ENCODE results near the gene RNF213.

RNF213 gene

GRCh38 chr17:80247561-80247960 is 13.1 kb upstream of the RNF213 start:
- H3K4me2 ChIP-seq (ENCODE audit: low read depth, low read length, poor library complexity, severe bottlenecking) = no peak overlapping the region
- H4K20me1 ChIP-seq (ENCODE audit: low read depth, low read length) = no peaks in the 10 kb centered on the region
- no peak overlapping the region for H3K4me3 ChIP-seq (ENCODE audit: insufficient read depth, low read length, poor library complexity, severe bottlenecking)
- H3K9me3 ChIP-seq (ENCODE audit: insufficient read depth, low read length) = no peaks in the 10 kb centered on the region
- no peaks in the 10 kb centered on the region for H3K9me2 ChIP-seq (replicated peaks; ENCODE audit: insufficient read depth, low read length)
- H3K36me3 ChIP-seq (ENCODE audit: low read length) = no peaks in the 10 kb centered on the region
- TF ChIP-seq CTCF (IDR thresholded peaks at IDR 0.05; ENCODE audit: insufficient read depth, low read length, poor library complexity, severe bottlenecking) (no peak), EZH2phosphoT487 (conservative IDR thresholded peaks at IDR 0.05; ENCODE audit: low read length) (no peak)
- H3K79me2 ChIP-seq (ENCODE audit: insufficient read depth, low read length) = no peaks in the 10 kb centered on the region
- no peak overlapping the region for H2AFZ ChIP-seq (ENCODE audit: low read depth, low read length, severe bottlenecking)
- H3K27me3 ChIP-seq (ENCODE audit: low read length) = no peaks in the 10 kb centered on the region
- no peak overlapping the region for H3K9ac ChIP-seq (ENCODE audit: low read length)
- H3F3A ChIP-seq (ENCODE audit: insufficient read depth) = no peaks in the 10 kb centered on the region
- H3K27ac ChIP-seq (ENCODE audit: low read depth, low read length) = no peak overlapping the region

DNA sequence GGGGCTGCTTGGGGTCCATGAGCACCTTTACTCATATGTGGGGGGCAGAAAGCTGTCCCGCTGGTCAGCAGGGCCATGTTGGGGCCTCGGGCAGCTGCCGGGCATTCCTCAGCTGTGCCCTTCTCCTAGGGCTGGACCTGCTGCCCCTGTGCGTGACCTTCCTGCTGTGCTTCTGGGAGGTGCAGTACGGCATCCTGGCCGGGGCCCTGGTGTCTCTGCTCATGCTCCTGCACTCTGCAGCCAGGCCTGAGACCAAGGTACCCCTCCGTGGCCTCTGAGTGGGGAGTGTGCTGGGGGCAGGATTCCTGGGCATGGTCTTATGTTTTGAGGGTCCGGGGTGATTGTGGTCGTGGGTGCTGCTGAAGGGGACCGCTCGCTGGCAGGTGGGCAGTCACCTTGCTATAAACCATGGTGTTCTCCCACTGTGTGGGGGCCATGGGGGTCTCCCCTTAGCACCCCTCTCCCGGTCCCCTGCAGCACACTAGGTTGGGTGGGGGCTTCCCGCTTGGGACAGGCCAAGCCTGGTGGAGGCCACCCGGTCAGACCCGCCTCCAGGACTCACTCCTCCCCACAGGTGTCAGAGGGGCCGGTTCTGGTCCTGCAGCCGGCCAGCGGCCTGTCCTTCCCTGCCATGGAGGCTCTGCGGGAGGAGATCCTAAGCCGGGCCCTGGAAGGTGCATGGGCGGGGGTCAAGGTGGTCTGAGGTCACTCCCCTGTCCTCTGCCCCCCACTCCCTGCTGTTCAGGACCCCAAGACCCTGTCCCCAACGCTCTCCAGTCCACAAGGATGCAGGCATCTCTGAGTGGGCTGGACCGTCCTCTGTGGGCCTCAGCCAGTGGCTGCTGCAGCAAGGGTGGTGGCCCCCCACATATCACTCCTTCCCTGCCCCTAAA is 12.4 kb upstream of the RNF213 start:
- no peaks in the 10 kb centered on the region for H3K9me2 ChIP-seq (replicated peaks; ENCODE audit: insufficient read depth, low read length)
- H3K79me2 ChIP-seq (ENCODE audit: insufficient read depth, low read length) = no peaks in the 10 kb centered on the region
- H3F3A ChIP-seq (ENCODE audit: insufficient read depth) = no peaks in the 10 kb centered on the region
- no peak overlapping the region for H3K27ac ChIP-seq (ENCODE audit: low read depth, low read length)
- no peaks in the 10 kb centered on the region for H3K27me3 ChIP-seq (ENCODE audit: low read length)
- H2AFZ ChIP-seq (ENCODE audit: low read depth, low read length, severe bottlenecking) = no peak overlapping the region
- no peak for TF ChIP-seq EZH2phosphoT487 (conservative IDR thresholded peaks at IDR 0.05; ENCODE audit: low read length)
- TF ChIP-seq CTCF (IDR thresholded peaks at IDR 0.05; ENCODE audit: insufficient read depth, low read length, poor library complexity, severe bottlenecking) = no peak
- no peaks in the 10 kb centered on the region for H3K9me3 ChIP-seq (ENCODE audit: insufficient read depth, low read length)
- no peak overlapping the region for H3K9ac ChIP-seq (ENCODE audit: low read length)
- H3K4me3 ChIP-seq (ENCODE audit: insufficient read depth, low read length, poor library complexity, severe bottlenecking) = no peak overlapping the region
- no peaks in the 10 kb centered on the region for H3K36me3 ChIP-seq (ENCODE audit: low read length)
- no peak overlapping the region for H3K4me2 ChIP-seq (ENCODE audit: low read depth, low read length, poor library complexity, severe bottlenecking)
- no peaks in the 10 kb centered on the region for H4K20me1 ChIP-seq (ENCODE audit: low read depth, low read length)

- Histone ChIP-seq H3F3A (ENCODE audit: insufficient read depth) (no peaks in the 10 kb centered on the region), H3K9me2 (replicated peaks; ENCODE audit: insufficient read depth, low read length) (no peaks in the 10 kb centered on the region), H3K36me3 (ENCODE audit: low read length) (no peaks in the 10 kb centered on the region), H3K4me3 (ENCODE audit: insufficient read depth, low read length, poor library complexity, severe bottlenecking) (no peak overlapping the region), H3K79me2 (ENCODE audit: insufficient read depth, low read length) (no peaks in the 10 kb centered on the region), H3K9ac (ENCODE audit: low read length) (no peak overlapping the region), H3K27me3 (ENCODE audit: low read length) (no peaks in the 10 kb centered on the region), H4K20me1 (ENCODE audit: low read depth, low read length) (no peaks in the 10 kb centered on the region), H3K9me3 (ENCODE audit: insufficient read depth, low read length) (no peaks in the 10 kb centered on the region), H3K4me2 (ENCODE audit: low read depth, low read length, poor library complexity, severe bottlenecking) (no peak overlapping the region), H3K27ac (ENCODE audit: low read depth, low read length) (no peak overlapping the region), H2AFZ (ENCODE audit: low read depth, low read length, severe bottlenecking) (no peak overlapping the region)
- TF ChIP-seq EZH2phosphoT487 (conservative IDR thresholded peaks at IDR 0.05; ENCODE audit: low read length) = no peak
- TF ChIP-seq CTCF (IDR thresholded peaks at IDR 0.05; ENCODE audit: insufficient read depth, low read length, poor library complexity, severe bottlenecking) = no peak
Observed at GRCh38 chr17:80248894-80249710, 11.6 kb upstream of the RNF213 start.

Data from SU-DHL-6 (cell line).